ENCODE results near the gene IGSF5. TPM values are rescaled to one million over a fixed set of nuclear protein-coding genes. Genes with fewer than 3 reads are reported as not detected.

IGSF5 gene
- total and polyA plus RNA-seq, 4 donors = 0.06 to 0.11 (median 0.06) TPM; not detected in 1

- H3K9ac ChIP-seq (ENCODE audit: insufficient read depth in 1 of 2, low read length in 2 of 2) = no peak overlapping the region
- H3K4me3 ChIP-seq = no peak overlapping the region
- WGBS, 2 donors = 84 to 91% methylated on average over 3 of the region's 3 CpGs
- no peak overlapping the region for H3K27ac ChIP-seq (ENCODE audit: low read depth in 1 of 2, low read length in 1 of 2)
- peaks cover 0 to 2% (median 0%) of the 10 kb centered on the region in 4 donors for H3K9me3 ChIP-seq (ENCODE audit: control insufficient read depth in 4 of 4, insufficient read depth in 3 of 4, low read length in 3 of 4)
- DNase-seq = no peak
- no peak for ATAC-seq (ENCODE audit: insufficient read depth, low FRiP score)
- TF ChIP-seq CTCF (IDR thresholded peaks at IDR 0.05; ENCODE audit: control extremely low read depth, extremely low read depth) = no peak
- no peaks in the 10 kb centered on the region for H3K36me3 ChIP-seq (ENCODE audit: control insufficient read depth in 4 of 4, insufficient read depth in 4 of 4, low read length in 4 of 4)
- peaks cover 0 to 6% (median 0%) of the 10 kb centered on the region in 5 donors for H3K4me1 ChIP-seq (ENCODE audit: control insufficient read depth in 5 of 5, insufficient read depth in 5 of 5, low read length in 5 of 5)
- H3K27me3 ChIP-seq (ENCODE audit: control insufficient read depth in 3 of 3, insufficient read depth in 3 of 3, low read length in 2 of 3) = peaks cover 0 to 4% (median 0%) of the 10 kb centered on the region in 3 donors
Measured at GRCh38 chr21:39804240-39804639, 59.3 kb downstream of the IGSF5 start.

GRCh38 chr21:39805983-39806382 lies 61.0 kb downstream of the IGSF5 start:
- Histone ChIP-seq H3K36me3 (ENCODE audit: control insufficient read depth in 4 of 4, insufficient read depth in 4 of 4, low read length in 4 of 4) (no peaks in the 10 kb centered on the region), H3K9ac (ENCODE audit: insufficient read depth in 1 of 2, low read length in 2 of 2) (no peak overlapping the region), H3K27ac (ENCODE audit: low read depth in 1 of 2, low read length in 1 of 2) (no peak overlapping the region), H3K27me3 (ENCODE audit: control insufficient read depth in 3 of 3, insufficient read depth in 3 of 3, low read length in 2 of 3) (peaks cover 0 to 4% (median 0%) of the 10 kb centered on the region in 3 donors), H3K4me3 (no peak overlapping the region), H3K4me1 (ENCODE audit: control insufficient read depth in 5 of 5, insufficient read depth in 5 of 5, low read length in 5 of 5) (peaks cover 0 to 6% (median 0%) of the 10 kb centered on the region in 5 donors), H3K9me3 (ENCODE audit: control insufficient read depth in 4 of 4, insufficient read depth in 3 of 4, low read length in 3 of 4) (peaks cover 0 to 2% (median 0%) of the 10 kb centered on the region in 4 donors)
- 67% methylated on average over 1 of the region's 1 CpG; no CpG with 5 or more reads in 1 of the 2 donors for WGBS, 2 donors
- no peak for ATAC-seq (ENCODE audit: insufficient read depth, low FRiP score)
- TF ChIP-seq CTCF (IDR thresholded peaks at IDR 0.05; ENCODE audit: control extremely low read depth, extremely low read depth) = no peak
- peak in 2 of 3 donors; percentile 25 to 46 for DNase-seq

DNA sequence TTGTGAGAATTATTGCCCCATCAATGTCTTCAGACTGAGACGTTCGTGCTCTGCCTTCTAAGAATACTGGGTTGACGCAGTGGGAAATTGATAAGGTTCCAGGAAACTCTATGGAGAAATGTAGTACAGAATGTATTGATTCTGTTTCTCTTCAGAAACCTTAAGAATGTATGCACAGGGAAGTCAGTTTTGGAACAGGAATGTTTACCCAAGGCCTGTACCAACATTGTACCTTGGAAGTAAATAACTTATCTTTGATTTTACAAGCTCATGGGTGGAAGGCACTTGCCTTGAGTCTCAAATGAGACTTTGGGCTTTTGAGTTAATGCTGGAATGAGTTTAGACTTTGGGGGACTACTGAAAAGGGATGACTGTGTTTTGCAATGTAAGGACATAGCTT lies 62.8 kb downstream of the IGSF5 start:
- peaks cover 0 to 2% (median 0%) of the 10 kb centered on the region in 4 donors for H3K9me3 ChIP-seq (ENCODE audit: control insufficient read depth in 4 of 4, insufficient read depth in 3 of 4, low read length in 3 of 4)
- H3K27ac ChIP-seq (ENCODE audit: low read depth in 1 of 2, low read length in 1 of 2) = no peak overlapping the region
- H3K36me3 ChIP-seq (ENCODE audit: control insufficient read depth in 4 of 4, insufficient read depth in 4 of 4, low read length in 4 of 4) = no peaks in the 10 kb centered on the region
- peaks cover 0 to 6% (median 0%) of the 10 kb centered on the region in 5 donors for H3K4me1 ChIP-seq (ENCODE audit: control insufficient read depth in 5 of 5, insufficient read depth in 5 of 5, low read length in 5 of 5)
- H3K9ac ChIP-seq (ENCODE audit: insufficient read depth in 1 of 2, low read length in 2 of 2) = no peak overlapping the region
- ATAC-seq (ENCODE audit: insufficient read depth, low FRiP score) = no peak
- H3K4me3 ChIP-seq = no peak overlapping the region
- H3K27me3 ChIP-seq (ENCODE audit: control insufficient read depth in 3 of 3, insufficient read depth in 3 of 3, low read length in 2 of 3) = peaks cover 0 to 12% (median 3%) of the 10 kb centered on the region in 3 donors
- DNase-seq = peak in 2 of 3 donors; percentile 3 to 6
- 55 to 60% methylated on average over 3 of the region's 3 CpGs for WGBS, 2 donors
- TF ChIP-seq CTCF (IDR thresholded peaks at IDR 0.05; ENCODE audit: control extremely low read depth, extremely low read depth) = no peak

GRCh38 chr21:39809936-39810335 lies 65.0 kb downstream of the IGSF5 start:
- TF ChIP-seq CTCF (IDR thresholded peaks at IDR 0.05; ENCODE audit: control extremely low read depth, extremely low read depth) = no peak
- Histone ChIP-seq H3K27me3 (ENCODE audit: control insufficient read depth in 3 of 3, insufficient read depth in 3 of 3, low read length in 2 of 3) (peaks cover 0 to 21% (median 3%) of the 10 kb centered on the region in 3 donors), H3K9me3 (ENCODE audit: control insufficient read depth in 4 of 4, insufficient read depth in 3 of 4, low read length in 3 of 4) (peaks cover 0 to 2% (median under 1%) of the 10 kb centered on the region in 4 donors), H3K9ac (ENCODE audit: insufficient read depth in 1 of 2, low read length in 2 of 2) (no peak overlapping the region), H3K36me3 (ENCODE audit: control insufficient read depth in 4 of 4, insufficient read depth in 4 of 4, low read length in 4 of 4) (no peaks in the 10 kb centered on the region), H3K4me3 (no peak overlapping the region), H3K27ac (ENCODE audit: low read depth in 1 of 2, low read length in 1 of 2) (no peak overlapping the region), H3K4me1 (ENCODE audit: control insufficient read depth in 5 of 5, insufficient read depth in 5 of 5, low read length in 5 of 5) (peaks cover 0 to 6% (median 0%) of the 10 kb centered on the region in 5 donors)
- DNase-seq (no peak), ATAC-seq (ENCODE audit: insufficient read depth, low FRiP score) (no peak)
- 86 to 90% methylated on average over 5 of the region's 5 CpGs for WGBS, 2 donors
